AG20443 (cell line): ENCODE measurements around the gene IBA57.
"Not testable (repeated sequence)": the region's sequence is repeated elsewhere in the genome, so short reads cannot be mapped to it uniquely, and the experiment has no call there.

Experiments used
- DNase-seq: peaks from one replicate; pipeline ENCODE4 v3.0.0; 2012; ENCODE audit warnings: low spot score, mixed read lengths

IBA57 gene

GRCh38 chr1:228212966-228213844 is 47.6 kb downstream of the IBA57 start:
- peak; percentile 95 for DNase-seq

- DNase-seq, result no peak
Observed at GRCh38 chr1:228213917-228214808, 48.6 kb downstream of the IBA57 start.

- DNase-seq, result no peak
Observed at GRCh38 chr1:228214921-228215662, 49.5 kb downstream of the IBA57 start.

- no peak for DNase-seq
Observed at GRCh38 chr1:228215663-228216116, 50.1 kb downstream of the IBA57 start.

- DNase-seq, result no peak
Observed at GRCh38 chr1:228216371-228217320, 51.0 kb downstream of the IBA57 start.

- DNase-seq, result peak; percentile 53
Observed at GRCh38 chr1:228217551-228218344, 52.1 kb downstream of the IBA57 start.

- DNase-seq, result no peak
Observed at GRCh38 chr1:228218513-228219244, 53.1 kb downstream of the IBA57 start.

- DNase-seq, result no peak
Observed at GRCh38 chr1:228219245-228219961, 53.8 kb downstream of the IBA57 start.

GRCh38 chr1:228219962-228220780 is 54.6 kb downstream of the IBA57 start:
- no peak for DNase-seq

- DNase-seq, result not testable (repeated sequence)
Observed at GRCh38 chr1:228221097-228221496, 55.5 kb downstream of the IBA57 start.

GRCh38 chr1:228222548-228222947 is 56.9 kb downstream of the IBA57 start:
- DNase-seq, result no peak

- DNase-seq, result no peak
Observed at GRCh38 chr1:228224198-228225164, 58.9 kb downstream of the IBA57 start.

GRCh38 chr1:228225165-228225710 is 59.6 kb downstream of the IBA57 start:
- no peak for DNase-seq

- DNase-seq, result no peak
Observed at GRCh38 chr1:228225740-228226139, 60.1 kb downstream of the IBA57 start.

- DNase-seq, result no peak
Observed at GRCh38 chr1:228226141-228226874, 60.7 kb downstream of the IBA57 start.
